Thymus (tissue), 11 donors: ENCODE measurements around the gene UBE2L6. TPM values are rescaled to one million over a fixed set of nuclear protein-coding genes. Genes with fewer than 3 reads are reported as not detected.

Source experiments
- DNase-seq, 9 donors: peaks; one replicate each; pipeline ENCODE4 v3.0.0-alpha.2; 2013; ENCODE audit warnings: low spot score in 9 of 9, low read depth in 6 of 9, missing footprints in 1 of 9
- H3K27ac ChIP-seq, 2 donors: one replicate each; pipeline ENCODE4 v1.5.1; 2013; ENCODE audit warnings: control low read depth in 1 of 2, low read depth in 1 of 2, low read length in 1 of 2, mild to moderate bottlenecking in 1 of 2, moderate library complexity in 1 of 2
- H3K27me3 ChIP-seq, 2 donors: one replicate each; pipeline ENCODE4 v1.5.1; 2013; ENCODE audit warnings: low read length in 1 of 2; ENCODE audit not compliant: control insufficient read depth in 2 of 2, insufficient read depth in 1 of 2
- H3K36me3 ChIP-seq, 2 donors: one replicate each; pipeline ENCODE4 v1.5.1; 2013; ENCODE audit warnings: low read length in 1 of 2, mild to moderate bottlenecking in 1 of 2, moderate library complexity in 1 of 2; ENCODE audit not compliant: control insufficient read depth in 2 of 2, insufficient read depth in 2 of 2
- H3K4me1 ChIP-seq, 2 donors: one replicate each; pipeline ENCODE4 v1.5.1; 2013; ENCODE audit warnings: low read length in 2 of 2; ENCODE audit not compliant: control insufficient read depth in 2 of 2, insufficient read depth in 2 of 2
- H3K4me3 ChIP-seq, 2 donors: one replicate each; pipeline ENCODE4 v1.5.1; 2013; ENCODE audit warnings: low read length in 2 of 2, control low read depth in 1 of 2, mild to moderate bottlenecking in 1 of 2
- H3K9me3 ChIP-seq, 2 donors: one replicate each; pipeline ENCODE4 v1.5.1; 2013; ENCODE audit warnings: low read length in 1 of 2, mild to moderate bottlenecking in 1 of 2; ENCODE audit not compliant: control insufficient read depth in 2 of 2, insufficient read depth in 1 of 2
- WGBS: extraction: QIAGEN DNeasy Blood & Tissue Kit; methylation state at CpG from one replicate; pipeline ENCODE4 v1.1.7; 2013; 5-methylcytosine and 5-hydroxymethylcytosine counted together
- polyA plus RNA-seq: library from polyadenylated mRNA; stranded (reverse); fragments of 200-250 nt; gene quantifications from one replicate; pipeline ENCODE4 v1.2.3, GENCODE V29; 2013
- total RNA-seq: library from RNA; stranded (reverse); fragments of 120-200 nt; gene quantifications from one replicate; pipeline ENCODE4 v1.2.4, GENCODE V29; 2013
- donor health status: healthy.

Gene UBE2L6
- total and polyA plus RNA-seq, 2 donors, result 98.7 to 119 TPM

GRCh38 chr11:57556041-57556440, 11.4 kb downstream of the UBE2L6 start:
- Histone ChIP-seq H3K4me3 (no peak overlapping the region), H3K36me3 (peaks cover 76 to 81% of the 10 kb centered on the region in 2 donors), H3K4me1 (no peaks in the 10 kb centered on the region), H3K27me3 (no peaks in the 10 kb centered on the region), H3K27ac (no peak overlapping the region), H3K9me3 (no peaks in the 10 kb centered on the region)
- WGBS, result 98% methylated on average over 8 of the region's 8 CpGs
- no peak for DNase-seq

- Histone ChIP-seq H3K27me3 (no peaks in the 10 kb centered on the region), H3K4me1 (no peaks in the 10 kb centered on the region), H3K4me3 (no peak overlapping the region), H3K27ac (no peak overlapping the region), H3K36me3 (peaks cover 83 to 87% of the 10 kb centered on the region in 2 donors), H3K9me3 (no peaks in the 10 kb centered on the region)
- WGBS, result 96% methylated on average over 2 of the region's 2 CpGs
- no peak for DNase-seq
Observed at GRCh38 chr11:57555393-57555792, 12.1 kb downstream of the UBE2L6 start.

DNA sequence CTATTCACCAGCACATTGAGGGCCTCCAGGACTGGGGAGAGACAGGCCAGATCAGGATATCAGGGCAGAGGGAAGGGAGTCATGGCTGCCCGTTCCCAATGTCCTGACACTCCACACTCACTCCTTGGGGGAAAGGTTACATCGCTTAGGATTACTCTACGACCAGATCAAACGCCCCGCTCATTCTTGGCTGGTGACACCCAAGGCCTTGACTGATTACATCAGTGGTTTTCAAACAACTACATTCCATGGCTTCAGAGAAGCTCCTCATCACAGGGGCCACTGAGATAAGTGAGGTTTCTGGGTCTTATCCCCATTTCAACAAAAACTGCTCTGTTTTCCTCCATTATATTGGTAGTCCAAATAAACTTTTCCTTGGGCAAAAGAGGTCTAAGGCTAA, 15.0 kb downstream of the UBE2L6 start:
- WGBS, result 98% methylated on average over 5 of the region's 5 CpGs
- H3K4me1 ChIP-seq, result no peaks in the 10 kb centered on the region
- no peak for DNase-seq
- H3K9me3 ChIP-seq, result no peaks in the 10 kb centered on the region
- H3K36me3 ChIP-seq, result peaks cover 80 to 86% of the 10 kb centered on the region in 2 donors
- H3K27me3 ChIP-seq, result no peaks in the 10 kb centered on the region
- no peak overlapping the region for H3K4me3 ChIP-seq
- H3K27ac ChIP-seq, result no peak overlapping the region

DNA sequence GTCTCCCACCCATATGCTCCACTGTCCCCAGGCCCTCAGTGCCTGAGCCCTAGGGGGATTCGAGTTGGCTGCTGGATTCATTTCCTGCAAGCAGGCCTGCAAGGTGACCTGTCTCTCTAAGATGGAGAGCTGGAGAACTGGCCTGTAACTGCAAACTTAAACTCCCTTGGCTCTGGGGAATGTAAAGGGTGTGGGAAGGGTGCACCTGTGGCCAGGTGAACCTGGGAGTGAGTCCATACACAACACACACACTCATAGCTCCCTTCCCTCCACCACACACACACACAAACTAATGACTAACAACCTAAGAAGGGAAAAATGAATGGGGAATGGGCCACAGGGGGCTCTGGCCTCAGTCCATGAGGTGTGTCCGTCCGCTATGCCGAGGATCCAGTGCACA, 15.5 kb downstream of the UBE2L6 start:
- Histone ChIP-seq H3K4me3 (no peak overlapping the region), H3K9me3 (no peaks in the 10 kb centered on the region), H3K36me3 (peaks cover 79 to 83% of the 10 kb centered on the region in 2 donors), H3K27me3 (no peaks in the 10 kb centered on the region), H3K4me1 (no peaks in the 10 kb centered on the region), H3K27ac (no peak overlapping the region)
- 97% methylated on average over 4 of the region's 4 CpGs for WGBS
- DNase-seq, result no peak

- DNase-seq, result no peak
- Histone ChIP-seq H3K4me3 (no peak overlapping the region), H3K36me3 (peaks cover 66% of the 10 kb centered on the region in 2 donors), H3K27me3 (no peaks in the 10 kb centered on the region), H3K9me3 (no peaks in the 10 kb centered on the region), H3K4me1 (no peaks in the 10 kb centered on the region), H3K27ac (peak overlapping the region in 1 of 2 donors; percentile 25)
- WGBS, result 98% methylated on average over 8 of the region's 8 CpGs
Observed at GRCh38 chr11:57549983-57550382, 17.5 kb downstream of the UBE2L6 start.

- WGBS, result 28% methylated on average over 6 of the region's 6 CpGs
- Histone ChIP-seq H3K9me3 (no peaks in the 10 kb centered on the region), H3K27ac (no peak overlapping the region), H3K36me3 (peaks cover 46 to 48% of the 10 kb centered on the region in 2 donors), H3K27me3 (no peaks in the 10 kb centered on the region), H3K4me1 (no peaks in the 10 kb centered on the region), H3K4me3 (no peak overlapping the region)
- no peak for DNase-seq
Observed at GRCh38 chr11:57547854-57548377, 19.6 kb downstream of the UBE2L6 start.

- no peak overlapping the region for H3K27ac ChIP-seq
- H3K9me3 ChIP-seq, result no peaks in the 10 kb centered on the region
- no peak for DNase-seq
- peaks cover 36 to 38% of the 10 kb centered on the region in 2 donors for H3K36me3 ChIP-seq
- no peak overlapping the region for H3K4me3 ChIP-seq
- WGBS, result 83% methylated on average over 5 of the region's 5 CpGs
- no peaks in the 10 kb centered on the region for H3K27me3 ChIP-seq
- no peaks in the 10 kb centered on the region for H3K4me1 ChIP-seq
Observed at GRCh38 chr11:57546869-57547475, 20.5 kb downstream of the UBE2L6 start.

- Histone ChIP-seq H3K27ac (no peak overlapping the region), H3K9me3 (no peaks in the 10 kb centered on the region), H3K4me3 (no peak overlapping the region), H3K36me3 (peaks cover 31 to 33% of the 10 kb centered on the region in 2 donors), H3K4me1 (no peaks in the 10 kb centered on the region), H3K27me3 (no peaks in the 10 kb centered on the region)
- no peak for DNase-seq
- 98% methylated on average over 7 of the region's 7 CpGs for WGBS
Observed at GRCh38 chr11:57546451-57546850, 21.0 kb downstream of the UBE2L6 start.

DNA sequence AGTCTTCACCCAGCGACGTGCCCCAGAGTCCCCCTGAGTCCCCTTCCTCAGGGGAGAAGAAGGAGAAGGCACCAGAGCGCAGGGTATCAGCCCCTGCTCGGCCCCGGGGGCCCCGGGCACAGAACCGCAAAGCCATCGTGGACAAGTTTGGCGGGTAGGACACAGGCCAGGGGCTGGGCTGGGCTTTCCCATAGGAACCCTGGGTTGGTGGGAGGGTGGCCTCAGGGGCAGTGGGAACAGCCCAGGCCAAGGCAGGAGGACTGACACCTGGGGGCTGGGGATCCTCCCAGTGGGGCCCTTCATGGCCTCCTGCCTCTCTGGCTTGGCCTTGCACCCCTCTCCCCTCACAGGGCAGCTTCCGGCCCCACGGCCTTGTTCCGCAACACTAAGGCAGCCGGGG, 21.6 kb downstream of the UBE2L6 start:
- Histone ChIP-seq H3K27me3 (no peaks in the 10 kb centered on the region), H3K36me3 (peaks cover 27 to 29% of the 10 kb centered on the region in 2 donors), H3K4me3 (no peak overlapping the region), H3K9me3 (no peaks in the 10 kb centered on the region), H3K27ac (no peak overlapping the region), H3K4me1 (no peaks in the 10 kb centered on the region)
- WGBS, result 94% methylated on average over 13 of the region's 13 CpGs
- DNase-seq, result no peak
